Renal cortical epithelial cell (primary cell): ENCODE measurements around the gene PPP1R26. TPM values are rescaled to one million over a fixed set of nuclear protein-coding genes. Genes with fewer than 3 reads are reported as not detected.
"Not testable (repeated sequence)": the region's sequence is repeated elsewhere in the genome, so short reads cannot be mapped to it uniquely, and the experiment has no call there.

Experiments used
- DNase-seq: peaks from one replicate; pipeline ENCODE4 v3.0.0-alpha.2; 2011; ENCODE audit warnings: low read depth
- total RNA-seq: library from RNA; depleted of rRNA; stranded (reverse); fragments of >200 nt; gene quantifications from 2 replicates; pipeline ENCODE4 v1.2.3, GENCODE V29; 2014

Gene PPP1R26
- total RNA-seq, 1 donor from 2014 or later: 32.7 TPM

DNA sequence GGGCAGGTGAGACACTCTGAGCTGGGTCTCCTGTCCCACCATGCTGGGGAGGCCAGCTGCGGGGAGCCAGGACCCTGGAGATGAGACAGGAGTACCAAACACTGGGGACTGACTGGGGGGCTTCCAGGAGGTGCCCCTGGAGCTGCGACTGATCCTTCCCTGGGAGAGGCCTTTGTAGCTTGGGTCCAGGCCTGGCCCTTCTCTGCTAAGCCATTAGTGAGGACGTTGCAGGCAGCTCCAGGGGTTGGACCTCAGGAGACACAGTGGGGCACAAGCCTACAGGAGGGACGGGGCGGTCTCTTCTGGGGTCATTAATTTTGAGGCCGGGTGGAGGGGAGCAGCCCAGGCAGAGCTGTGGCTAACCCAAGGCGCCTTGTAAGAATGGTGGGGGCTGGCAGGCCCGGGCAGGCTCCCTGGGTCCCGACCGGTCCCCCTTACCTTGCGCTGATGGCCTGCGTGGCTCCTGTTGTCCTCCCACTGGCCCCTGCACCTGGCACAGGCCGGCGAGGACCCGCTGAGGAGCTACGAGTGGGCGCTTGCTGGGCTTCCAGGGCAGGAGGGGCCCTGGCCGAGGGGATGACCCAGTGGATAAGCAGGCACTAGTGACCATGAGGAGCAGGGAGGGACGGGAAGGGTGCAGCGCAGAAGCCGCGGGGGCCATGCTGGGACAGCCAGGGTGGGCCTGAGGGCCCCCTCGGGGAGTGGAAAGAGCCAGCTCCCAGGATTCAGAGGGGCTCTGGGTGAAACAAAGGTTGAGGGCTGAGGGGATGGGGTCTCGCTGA lies 26.0 kb downstream of the PPP1R26 start:
- DNase-seq: no peak

DNA sequence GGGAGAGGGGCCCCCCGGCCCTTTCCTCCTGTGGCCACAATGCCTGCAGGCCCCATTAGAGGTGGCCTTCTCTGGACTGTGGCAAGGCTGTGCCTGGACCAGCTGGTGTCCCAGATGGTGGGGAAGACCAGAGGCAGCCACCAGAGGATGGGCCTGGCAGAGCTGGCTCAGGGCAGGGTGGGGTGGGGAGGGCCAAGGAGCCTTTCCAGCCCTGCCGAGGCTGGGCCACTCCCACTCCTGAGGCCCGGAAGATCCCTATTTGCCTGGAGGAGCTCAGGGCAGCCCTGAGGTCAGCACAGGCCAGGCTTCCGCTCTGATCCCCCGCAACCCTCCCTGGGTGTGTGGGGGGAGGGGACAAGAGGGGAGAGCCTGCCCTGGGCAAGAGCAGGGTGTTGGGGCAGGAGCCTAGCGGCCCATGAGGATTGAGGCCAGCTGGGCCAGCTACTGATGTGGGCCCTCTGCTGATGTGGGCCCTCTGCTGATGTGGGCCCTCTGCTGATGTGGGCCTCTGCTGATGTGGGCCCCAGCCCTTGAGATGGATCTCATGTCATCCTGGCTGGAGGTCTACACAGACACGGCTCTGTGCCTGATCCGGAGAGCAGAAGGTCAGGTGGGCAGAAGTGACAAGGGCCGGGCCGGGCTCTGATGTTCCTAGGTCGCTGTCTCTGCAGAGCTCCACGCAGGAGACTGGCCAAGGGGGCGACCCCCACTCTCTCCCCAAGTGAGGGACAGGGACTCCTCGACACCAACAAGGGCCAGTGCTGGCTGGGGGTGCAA lies 26.9 kb downstream of the PPP1R26 start:
- no peak for DNase-seq

DNA sequence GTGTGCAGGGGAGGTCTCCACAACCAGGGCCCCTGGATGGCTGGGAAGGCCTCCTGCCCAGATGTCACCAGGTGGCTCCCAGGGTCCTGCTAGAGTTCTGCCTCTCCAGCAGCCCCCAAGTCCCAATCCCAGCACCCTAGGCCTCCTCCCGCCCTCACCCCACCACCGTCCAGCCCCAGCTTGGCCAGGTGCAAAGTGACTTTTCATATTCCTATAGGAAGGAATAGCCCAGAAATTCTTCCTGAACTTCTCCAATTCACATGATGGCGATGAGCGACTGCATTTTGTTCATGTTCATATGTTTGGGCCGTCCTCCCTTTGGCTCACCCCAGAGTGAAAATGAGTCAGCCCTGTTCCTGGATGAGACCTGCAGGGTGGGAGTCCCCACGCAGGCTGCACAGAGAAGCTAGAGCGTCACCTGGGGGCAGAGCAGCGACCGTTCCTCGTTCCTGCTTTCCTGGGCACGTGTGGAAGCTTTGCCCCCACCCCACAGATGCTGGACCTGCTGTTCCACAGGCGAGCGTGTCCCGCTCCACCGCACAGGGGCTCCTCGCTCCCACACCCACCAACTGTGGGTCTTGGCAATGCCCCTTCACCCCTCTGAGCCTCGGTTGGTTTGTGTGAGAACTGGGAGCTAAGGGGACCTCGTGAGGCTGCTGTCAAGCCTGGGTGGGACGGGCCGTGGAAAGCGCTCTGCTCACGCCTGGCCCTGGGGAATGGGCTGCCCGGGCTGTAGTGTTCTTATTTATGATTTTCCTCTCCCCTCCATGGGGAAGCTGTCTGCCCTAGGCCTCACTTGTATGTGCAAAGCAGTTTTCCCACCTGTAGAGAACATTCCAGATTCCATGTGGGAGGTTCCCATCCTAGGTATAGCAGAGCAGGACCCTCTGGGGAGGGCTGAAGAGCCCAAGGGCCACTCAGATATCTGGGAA lies 27.8 kb downstream of the PPP1R26 start:
- no peak for DNase-seq

DNA sequence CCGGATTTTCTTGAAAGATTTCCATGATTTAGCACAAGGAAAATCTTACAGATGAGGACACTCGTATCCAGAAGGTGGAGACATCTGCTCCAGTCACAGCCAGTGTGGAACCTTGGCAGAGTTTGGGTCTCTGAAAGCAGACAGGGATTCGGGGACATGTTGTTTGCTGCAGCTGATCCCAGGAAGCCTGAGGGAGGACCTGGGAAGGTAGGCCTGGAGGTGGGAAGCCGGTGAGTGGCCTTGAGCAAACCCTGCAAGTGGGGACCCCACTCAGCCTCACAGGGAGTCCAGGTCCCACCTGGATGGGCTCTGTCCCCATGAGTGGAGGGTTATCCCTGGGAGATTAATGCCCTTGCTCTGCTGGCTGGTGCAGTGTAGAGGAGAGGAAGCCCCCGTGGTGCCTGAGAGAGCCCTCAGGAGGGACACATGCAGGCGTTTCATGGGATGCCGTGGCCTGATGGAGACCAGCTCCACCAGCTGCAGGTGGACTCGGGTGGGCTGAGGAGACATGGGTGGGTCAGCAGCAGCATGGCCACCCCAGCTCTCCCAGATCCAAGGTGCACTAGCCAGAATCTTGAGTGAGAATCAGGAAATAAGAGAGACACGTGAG lies 28.7 kb downstream of the PPP1R26 start:
- DNase-seq: no peak

DNA sequence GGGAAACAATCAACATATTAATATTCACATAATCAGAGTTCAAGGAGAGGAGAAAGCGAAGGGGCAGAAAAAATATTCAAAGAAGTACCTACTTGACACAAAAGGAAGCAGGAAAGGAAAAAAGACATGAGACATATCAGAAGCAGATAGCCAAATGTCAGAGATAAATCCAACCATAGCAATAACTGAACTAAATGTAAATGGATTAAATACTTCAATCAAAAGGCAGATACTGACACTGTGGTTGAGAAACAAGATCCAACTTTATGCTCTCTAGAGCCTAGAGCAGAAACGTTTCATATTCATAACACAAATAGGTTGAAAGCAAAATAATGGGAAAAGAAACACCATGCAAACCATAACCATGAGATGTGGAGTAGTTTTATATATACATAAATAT lies 29.9 kb downstream of the PPP1R26 start:
- no peak for DNase-seq

DNA sequence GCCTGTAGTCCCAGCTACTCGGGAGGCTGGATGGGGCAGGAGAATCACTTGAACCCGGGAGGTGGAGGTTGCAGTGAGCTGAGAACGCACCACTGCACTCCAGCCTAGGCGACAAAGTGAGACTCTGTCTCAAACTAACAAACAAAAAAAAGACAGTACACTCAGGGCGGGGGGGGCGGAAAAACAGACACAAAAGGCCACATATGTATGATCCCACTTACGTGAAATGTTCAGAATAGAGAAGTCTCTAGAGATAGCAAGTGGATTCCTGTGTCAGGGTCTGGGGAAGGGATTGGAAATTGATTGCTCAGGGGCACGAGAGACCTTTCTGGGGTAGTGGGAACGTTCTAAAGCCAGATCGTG lies 32.6 kb downstream of the PPP1R26 start:
- no peak for DNase-seq

DNA sequence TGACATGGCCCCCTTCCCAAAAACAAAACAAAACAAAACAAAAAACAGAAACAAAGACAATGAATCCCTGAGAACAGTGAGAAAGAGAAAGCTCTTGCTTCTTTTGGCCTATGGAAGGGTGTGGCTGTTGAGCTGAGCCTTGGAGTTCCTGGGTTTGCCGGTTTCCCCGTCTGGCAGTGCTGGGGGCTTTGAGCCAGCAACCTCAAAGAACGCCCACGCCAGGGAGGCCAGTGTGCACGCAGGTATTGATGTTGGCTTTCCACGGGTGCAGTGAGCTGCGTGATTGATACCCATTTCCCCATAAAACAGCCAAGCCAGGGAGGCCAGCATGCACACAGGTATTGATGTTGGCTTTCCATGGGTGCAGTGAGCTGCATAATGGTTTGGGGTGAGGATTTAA lies 33.3 kb downstream of the PPP1R26 start:
- no peak for DNase-seq

DNA sequence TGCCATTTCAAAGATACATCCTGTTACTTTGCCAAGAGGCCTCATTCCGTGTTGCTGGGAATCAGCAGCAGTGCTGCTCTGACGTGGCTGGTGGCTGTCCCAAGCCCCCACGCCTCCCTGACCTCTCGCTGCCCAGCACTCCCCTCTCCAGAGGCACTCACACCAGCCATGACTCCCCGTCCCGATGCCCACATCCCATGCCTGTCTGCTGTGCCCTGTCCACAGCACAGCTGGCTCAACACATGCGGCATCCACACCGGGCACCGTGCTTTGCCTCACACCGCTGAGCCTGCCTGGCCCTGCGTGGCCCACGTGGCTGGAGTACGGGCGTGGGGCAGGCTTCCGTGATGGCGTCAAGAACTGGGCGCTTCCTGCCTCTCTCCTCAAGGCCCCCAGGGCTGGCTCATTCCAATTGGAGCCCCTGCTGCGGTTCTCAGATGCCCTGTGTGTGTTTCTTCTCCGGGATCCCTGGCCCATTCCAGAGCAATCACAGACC lies 33.8 kb downstream of the PPP1R26 start:
- DNase-seq: no peak

DNA sequence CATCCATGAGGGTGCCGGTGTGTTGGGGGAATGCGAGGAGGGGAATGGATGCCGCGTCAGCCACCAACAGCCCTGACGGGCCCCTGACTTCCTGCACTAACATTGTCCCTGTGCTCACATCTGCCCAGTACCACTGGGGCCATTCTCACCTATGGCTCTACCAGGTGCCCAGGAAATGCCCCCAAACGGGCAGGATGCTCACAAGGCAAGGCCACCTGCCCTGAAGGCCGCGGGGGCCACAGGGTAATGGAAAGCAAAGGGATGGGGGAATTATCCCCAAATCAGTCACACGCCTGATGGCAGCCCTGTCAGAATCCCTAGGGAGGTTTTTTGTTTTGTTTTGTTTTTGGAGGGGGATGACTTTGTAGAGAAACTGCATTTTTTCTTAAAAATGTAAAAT lies 34.3 kb downstream of the PPP1R26 start:
- DNase-seq: not testable (repeated sequence)

DNA sequence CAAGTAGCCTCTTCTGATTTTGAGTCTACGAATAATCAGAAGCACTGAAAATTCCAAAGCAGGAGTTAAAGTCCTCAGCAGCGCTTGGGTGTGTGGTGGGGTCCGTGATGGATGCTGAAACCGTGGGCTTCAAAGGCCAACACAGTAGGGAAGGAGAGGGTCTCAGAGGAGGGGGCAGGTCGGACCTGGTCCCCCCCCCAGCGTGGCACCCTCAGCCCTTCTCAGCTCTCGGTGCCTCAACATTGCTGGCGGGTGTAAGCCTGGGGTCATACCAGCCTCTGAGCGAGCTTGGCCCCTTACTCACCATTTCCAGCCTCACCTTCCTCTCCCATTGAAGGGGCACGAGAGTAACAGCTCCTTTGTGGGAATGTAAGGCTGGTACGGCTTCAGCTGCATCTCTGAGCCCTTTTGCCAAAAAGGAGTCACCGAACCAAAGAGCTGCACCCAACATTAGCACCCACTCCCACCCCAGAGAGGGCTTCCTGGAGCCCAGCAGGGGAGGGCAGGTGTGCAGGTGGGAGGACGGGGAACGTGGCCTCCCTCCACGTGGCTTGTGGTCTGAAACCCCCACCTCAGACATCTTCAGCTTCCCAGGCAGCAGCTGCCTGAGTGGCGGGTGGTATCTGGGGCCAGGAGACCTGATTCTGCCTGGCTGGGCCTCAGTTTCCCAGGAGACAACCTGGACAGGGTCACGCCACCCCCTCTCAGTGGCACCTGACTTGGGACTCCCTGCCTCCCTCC lies 34.9 kb downstream of the PPP1R26 start:
- no peak for DNase-seq

DNA sequence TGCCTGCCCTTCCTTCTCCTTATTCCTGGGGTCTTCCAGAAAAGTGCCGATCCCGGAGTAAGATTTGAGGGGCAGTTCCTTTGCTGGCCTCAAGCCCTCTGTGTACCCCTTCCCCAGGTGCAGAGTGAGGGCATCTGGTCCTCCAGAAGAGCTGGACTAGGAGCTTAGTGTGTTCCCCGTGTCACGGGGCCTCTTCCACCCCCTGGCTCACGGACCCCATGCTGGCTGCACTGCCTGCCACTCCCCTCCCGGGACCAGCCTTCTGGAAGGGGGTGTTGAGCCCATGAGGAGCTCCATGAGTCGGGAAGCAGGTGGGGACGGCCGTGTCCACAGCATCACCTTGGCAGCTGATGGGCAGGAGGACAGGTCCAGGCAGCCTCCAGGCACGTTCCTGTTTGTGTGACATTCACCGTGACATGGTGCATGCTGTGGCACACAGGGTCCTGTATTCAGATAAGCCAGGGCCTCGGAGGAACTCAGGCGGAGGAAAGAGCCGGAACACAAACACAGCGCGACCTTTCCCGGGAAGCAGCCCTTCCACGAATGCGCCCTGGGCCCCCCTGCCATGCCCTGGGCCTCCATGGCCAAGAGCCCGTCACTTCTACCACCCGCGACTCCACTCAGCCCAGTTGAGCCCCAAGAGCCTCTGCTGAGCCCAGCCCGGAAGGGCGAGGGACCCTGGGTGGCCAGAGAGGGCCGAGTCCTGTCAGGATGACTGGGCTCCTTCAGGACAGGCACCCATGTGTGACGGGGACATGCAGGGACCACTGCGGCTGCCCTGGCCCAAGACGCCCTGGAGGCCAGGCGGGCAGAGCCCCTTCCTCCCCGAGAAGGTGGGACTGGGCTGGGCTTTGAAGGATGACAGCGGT lies 35.7 kb downstream of the PPP1R26 start:
- no peak for DNase-seq

DNA sequence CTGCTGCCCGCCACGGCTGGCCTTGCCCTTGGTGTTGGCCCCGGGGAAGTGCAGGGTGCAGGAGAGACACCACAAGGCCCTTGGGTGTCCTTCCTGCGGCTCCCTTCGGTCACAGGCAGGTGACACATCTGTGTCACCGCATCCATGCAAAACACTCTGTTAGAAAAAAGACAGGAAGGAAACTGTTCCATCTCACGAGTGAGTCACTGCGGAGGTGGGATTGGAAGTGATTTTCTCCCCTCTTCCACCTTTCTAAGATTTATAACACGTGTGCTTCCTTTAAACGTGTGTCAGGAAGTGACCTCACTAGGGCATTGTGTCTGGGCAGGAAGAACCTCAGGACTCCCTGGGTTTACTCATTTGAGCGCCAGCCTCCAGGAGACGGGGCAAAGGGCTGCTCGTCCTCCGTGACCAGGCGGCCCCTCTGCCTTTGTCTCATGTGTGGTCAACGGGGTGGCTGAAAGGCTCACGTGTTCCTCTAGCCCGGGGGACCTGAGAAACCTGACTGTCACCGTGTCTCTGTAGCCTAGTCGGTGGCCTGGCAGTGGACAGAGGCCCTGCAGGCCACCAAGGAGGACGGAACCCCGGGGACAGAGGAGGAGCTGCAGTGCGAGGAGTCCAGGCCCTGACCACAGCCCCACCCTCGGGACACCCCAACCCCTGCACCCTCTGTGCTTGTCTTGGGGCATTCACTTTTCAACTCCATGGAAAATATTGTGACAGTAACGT lies 36.7 kb downstream of the PPP1R26 start:
- DNase-seq: no peak

DNA sequence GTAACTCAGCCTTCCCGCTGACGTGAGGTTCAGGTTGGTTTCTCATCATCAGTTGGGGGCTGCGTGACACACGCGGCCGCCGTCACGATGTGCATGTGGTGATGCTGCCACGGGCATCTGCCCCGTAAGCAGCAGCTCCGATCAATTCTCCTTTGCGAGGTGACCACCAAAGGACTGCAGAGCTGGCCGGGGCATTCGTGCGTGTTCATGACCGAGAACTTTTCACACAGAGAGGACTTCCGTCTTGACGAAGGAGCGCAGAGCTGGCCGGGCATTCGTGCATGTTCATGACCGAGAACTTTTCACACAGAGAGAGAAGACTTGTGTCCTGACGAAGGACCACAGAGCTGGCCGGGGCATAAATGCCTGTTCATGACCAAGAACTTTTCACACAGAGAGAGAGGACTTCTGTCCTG lies 37.8 kb downstream of the PPP1R26 start:
- DNase-seq: no peak

DNA sequence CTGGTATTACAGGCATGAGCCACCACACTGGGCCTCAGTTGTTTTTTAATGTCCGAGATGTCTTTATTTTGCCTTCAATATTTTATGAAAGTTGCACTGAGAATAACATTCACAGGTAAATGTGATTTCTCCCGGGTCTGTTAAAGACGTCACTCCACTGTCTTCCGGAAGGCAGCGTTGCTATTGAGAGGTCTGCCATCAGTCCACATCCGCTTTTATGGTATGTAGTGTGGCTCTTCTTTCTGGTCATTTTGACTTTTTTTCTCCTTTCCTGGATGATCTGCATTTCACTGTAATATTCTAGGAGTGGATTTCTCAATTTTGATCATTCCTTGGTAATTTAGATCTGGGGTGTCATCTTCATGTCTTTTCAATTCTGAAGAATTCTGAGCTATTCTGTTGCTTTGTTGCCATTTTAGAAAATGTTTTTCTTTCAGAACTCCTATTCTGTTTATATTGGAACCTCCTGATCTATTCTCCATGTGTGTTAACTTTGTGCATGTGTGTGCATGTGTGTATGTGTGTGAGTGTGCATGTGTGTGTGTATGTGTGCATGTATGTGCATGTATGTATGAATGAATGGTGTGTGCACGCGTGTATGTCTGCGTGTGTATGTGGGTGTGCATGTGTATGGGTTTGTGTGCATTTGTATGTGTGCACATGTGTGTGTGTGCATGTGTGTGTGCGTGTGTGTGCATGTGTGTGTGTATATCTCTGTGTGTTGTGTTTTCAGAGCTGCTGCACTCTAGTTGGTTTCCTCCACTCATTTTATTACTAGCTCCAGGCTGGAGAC lies 39.8 kb downstream of the PPP1R26 start:
- no peak for DNase-seq

DNA sequence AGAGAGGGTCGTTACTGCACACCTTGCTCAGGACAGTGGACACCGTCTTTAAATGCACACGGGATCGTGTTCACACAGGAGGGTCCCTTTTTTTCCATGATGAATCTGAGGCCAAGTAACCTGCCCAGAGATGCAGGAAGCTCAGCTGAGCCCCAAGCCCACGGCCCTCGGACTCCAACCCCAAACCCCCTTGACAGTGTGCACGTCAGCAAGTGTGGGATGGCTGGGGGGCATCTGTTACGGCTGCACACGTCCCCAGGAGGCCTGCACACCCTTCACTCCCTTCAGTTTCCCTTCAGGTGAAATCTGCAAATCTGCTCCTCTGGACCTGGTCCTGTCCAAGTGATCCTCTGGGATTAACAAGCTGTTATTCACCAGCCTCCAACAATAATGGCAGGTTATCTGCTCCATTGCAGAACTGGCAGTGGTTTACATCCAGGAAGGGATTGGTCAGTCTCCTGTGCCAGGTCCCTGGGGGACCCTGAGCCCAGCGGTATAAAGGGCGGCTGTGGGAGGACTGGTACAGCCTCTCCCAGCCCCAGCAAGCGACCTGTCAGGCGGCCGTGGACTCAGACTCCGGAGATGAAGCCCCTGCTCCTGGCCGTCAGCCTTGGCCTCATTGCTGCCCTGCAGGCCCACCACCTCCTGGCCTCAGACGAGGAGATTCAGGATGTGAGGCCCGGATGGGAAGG lies 41.5 kb downstream of the PPP1R26 start, which contains the start of gene LCN1:
Gene LCN1 (plus strand): TSS at position 525 of the 692 bp plus-strand sequence. CDS start 58 bp downstream, at position 583.
- no peak for DNase-seq

DNA sequence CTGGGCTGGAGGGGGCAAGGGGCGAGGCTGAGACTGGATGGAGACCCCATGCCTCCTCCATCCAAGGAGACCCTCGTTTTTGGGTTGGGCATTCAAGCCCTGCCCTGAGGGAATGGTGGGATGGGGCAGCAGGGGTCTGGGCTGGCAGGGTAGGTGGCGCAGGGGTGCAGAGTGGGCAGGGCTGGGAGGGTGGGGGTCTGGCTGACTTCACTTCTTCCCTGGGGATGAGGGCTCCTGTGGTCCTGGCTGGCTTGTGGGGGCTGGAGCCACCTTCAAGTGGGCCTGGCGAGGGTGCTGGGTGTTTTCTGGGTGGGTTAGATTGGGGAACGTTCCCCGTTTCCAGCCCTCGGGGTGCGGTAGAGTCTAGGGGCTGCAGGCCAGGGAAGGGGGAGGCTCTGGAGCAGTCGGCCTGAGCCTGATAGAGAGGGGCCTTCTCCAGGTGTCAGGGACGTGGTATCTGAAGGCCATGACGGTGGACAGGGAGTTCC lies 42.1 kb downstream of the PPP1R26 start:
- DNase-seq: no peak

DNA sequence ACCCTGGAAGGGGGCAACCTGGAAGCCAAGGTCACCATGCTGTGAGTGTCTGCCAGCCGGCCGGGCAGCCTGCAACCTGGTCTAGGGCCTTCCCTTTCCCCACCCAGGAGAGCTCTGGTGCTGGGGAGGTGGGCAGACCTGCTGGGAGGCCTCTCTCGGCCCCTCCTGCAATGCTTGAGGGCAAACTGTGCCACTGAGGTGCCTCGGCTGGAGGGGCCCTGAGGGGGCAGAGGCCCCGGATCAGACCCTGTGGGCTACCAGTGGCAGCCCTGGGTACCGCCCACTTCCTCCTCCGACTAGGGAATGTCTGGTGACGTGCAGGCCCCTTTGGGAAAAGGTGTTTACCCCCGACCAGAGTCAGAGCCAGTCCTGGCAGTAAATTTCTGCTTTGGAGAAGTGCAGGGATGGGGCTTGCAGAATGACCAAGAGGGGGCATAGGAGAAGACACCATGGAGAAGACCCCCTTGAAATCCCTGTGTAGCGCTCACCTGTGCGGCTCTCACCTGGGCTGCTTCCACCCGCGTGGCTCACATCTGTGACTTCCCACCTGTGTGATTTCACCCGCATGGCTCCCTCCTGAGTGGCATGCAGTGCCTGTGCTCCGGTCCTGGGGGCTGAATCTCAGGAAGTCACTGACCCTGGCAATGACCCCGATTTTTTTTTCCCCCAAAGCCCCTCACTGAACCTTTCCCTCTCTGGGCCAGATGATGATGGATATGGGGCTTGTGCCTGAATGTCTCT lies 42.7 kb downstream of the PPP1R26 start:
- DNase-seq: no peak
